ENCODE data around the gene MAP4K4.

MAP4K4 gene

DNA sequence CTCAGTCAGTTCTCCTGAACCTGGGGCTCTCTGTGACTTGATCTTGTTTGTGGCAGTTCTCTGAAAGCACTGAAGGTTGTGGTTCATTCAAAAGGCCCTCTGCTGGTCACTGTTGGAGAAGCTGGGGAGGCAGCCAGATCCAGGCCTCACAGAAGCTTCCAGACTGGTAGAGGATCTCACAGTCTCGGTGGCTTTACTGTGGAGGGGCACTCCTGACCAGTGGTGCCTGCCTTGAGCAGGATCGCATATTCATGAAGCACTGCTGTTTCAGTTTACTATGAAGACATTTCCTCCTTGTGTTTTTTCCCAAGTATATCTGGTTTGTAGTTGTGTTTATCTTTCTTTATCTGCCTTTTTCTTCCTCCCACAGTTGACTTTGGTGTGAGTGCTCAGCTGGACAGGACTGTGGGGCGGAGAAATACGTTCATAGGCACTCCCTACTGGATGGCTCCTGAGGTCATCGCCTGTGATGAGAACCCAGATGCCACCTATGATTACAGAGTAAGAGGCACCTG, 133.9 kb downstream of the MAP4K4 start:
- peaks cover 32% of the 10 kb centered on the region for H3K36me3 Mint-ChIP-seq (ENCODE audit: low read depth)
- no peaks in the 10 kb centered on the region for H3K9me3 Mint-ChIP-seq
- peak overlapping the region; percentile 38 for H3K4me3 Mint-ChIP-seq
- peaks cover 55% of the 10 kb centered on the region for H3K4me1 Mint-ChIP-seq (ENCODE audit: low read depth)
- H3K27ac Mint-ChIP-seq, result peak overlapping the region; percentile 84
- no peaks in the 10 kb centered on the region for H3K27me3 Mint-ChIP-seq (ENCODE audit: low read depth)

DNA sequence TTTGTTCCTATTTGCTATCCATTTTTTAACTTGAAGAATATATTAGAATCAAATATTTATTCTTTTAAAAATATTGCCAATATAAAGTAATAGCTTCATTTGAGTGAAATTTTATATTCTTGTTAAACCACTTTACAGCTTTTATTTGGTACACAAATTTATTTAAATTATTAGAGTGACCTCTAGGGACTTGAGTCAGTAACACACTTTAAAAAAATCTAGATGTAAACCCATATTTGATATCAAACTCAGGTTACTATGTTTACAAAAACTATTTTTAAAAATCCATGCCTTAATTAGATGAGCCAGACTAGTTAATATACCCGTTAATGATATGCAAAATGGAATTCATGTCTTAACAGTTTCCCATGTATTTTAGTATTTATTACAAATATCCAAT, 134.6 kb downstream of the MAP4K4 start:
- no peaks in the 10 kb centered on the region for H3K27me3 Mint-ChIP-seq (ENCODE audit: low read depth)
- no peaks in the 10 kb centered on the region for H3K9me3 Mint-ChIP-seq
- no peak overlapping the region for H3K27ac Mint-ChIP-seq
- H3K36me3 Mint-ChIP-seq (ENCODE audit: low read depth), result peaks cover 32% of the 10 kb centered on the region
- peaks cover 50% of the 10 kb centered on the region for H3K4me1 Mint-ChIP-seq (ENCODE audit: low read depth)
- no peak overlapping the region for H3K4me3 Mint-ChIP-seq

DNA sequence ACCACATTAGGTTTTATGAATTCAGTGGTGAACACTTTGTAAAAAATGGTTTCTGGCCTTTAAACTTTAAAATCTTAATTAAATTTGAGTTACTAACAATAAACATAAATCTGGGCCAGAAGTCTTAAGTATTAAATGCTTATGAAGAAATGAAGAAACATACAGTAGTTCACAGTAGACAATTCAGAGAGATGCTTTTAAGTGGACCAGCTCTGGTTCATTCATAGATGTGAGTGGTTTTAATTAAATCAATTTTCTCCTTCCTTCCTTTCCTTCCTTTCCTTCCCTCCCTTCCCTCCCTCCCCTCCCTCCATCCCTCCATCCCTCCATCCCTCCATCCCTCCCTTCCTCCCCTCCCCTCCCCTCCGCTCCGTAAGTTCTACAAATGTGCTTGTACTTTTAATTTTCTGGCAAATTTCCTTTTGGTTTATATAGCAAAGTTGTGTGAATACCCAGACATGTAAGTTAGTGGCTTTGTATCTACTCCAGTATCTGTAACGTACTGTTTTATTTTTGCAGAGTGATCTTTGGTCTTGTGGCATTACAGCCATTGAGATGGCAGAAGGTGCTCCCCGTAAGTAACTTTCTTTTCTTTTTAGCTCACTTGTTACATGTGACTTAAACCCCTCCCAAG, 136.5 kb downstream of the MAP4K4 start:
- Mint-ChIP-seq H3K4me1 (ENCODE audit: low read depth) (peaks cover 33% of the 10 kb centered on the region), H3K9me3 (no peaks in the 10 kb centered on the region), H3K27ac (no peak overlapping the region), H3K4me3 (no peak overlapping the region), H3K36me3 (ENCODE audit: low read depth) (peaks cover 44% of the 10 kb centered on the region), H3K27me3 (ENCODE audit: low read depth) (no peaks in the 10 kb centered on the region)

DNA sequence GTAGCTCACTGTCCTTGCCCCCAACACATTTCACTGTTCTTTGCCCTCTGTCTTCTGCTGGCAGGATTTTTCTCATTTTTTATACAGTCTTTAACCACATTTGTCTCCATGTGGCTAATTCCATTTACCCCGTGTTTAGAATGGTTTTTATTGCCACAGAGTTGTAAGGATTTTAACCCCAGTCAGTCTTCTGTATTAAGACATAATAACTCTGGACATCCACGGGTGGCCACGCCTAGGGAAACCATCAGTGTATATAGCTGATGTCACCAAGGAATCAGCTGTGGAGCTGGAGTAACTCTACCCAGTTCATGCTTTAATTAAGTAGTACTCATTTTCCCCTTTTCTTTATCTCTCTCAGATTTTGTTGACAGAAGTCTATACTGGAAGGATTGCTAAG, 139.8 kb downstream of the MAP4K4 start:
- no peak overlapping the region for H3K4me3 Mint-ChIP-seq
- H3K9me3 Mint-ChIP-seq, result no peaks in the 10 kb centered on the region
- H3K27ac Mint-ChIP-seq, result no peak overlapping the region
- H3K27me3 Mint-ChIP-seq (ENCODE audit: low read depth), result no peaks in the 10 kb centered on the region
- H3K4me1 Mint-ChIP-seq (ENCODE audit: low read depth), result peaks cover 17% of the 10 kb centered on the region
- H3K36me3 Mint-ChIP-seq (ENCODE audit: low read depth), result peaks cover 58% of the 10 kb centered on the region

DNA sequence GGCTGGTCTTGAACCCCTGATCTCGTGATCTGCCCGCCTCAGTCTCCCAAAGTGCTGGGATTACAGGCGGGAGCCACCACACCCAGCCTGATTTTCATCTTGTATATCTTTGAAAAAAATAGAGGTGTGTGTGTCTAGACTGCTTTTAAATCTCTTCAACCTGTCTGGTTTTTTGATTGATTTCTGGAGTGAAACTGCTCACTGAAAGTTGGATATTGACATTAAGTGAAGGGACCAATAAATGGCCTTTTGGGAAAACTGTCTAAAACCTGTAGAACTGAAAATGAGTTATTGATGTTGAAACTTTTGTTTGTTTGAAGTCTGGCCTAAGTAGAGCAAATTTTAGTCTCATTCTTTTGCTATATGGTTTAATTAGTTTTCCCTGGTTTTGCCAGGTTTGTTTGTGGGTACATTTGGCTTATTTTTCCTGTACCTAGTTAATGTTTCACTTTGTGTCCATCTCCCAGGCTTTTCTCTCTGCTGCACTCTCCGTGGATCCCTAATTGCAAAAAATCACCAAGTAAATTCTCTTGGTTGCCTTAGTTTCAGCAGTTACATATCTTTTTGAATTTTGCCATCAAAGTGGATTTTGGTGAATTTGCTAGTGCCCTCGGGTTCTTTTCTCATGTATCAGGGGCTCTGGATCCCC, 144.3 kb downstream of the MAP4K4 start:
- no peaks in the 10 kb centered on the region for H3K27me3 Mint-ChIP-seq (ENCODE audit: low read depth)
- H3K4me3 Mint-ChIP-seq, result no peak overlapping the region
- peaks cover 26% of the 10 kb centered on the region for H3K4me1 Mint-ChIP-seq (ENCODE audit: low read depth)
- peaks cover 67% of the 10 kb centered on the region for H3K36me3 Mint-ChIP-seq (ENCODE audit: low read depth)
- H3K9me3 Mint-ChIP-seq, result no peaks in the 10 kb centered on the region
- no peak overlapping the region for H3K27ac Mint-ChIP-seq

DNA sequence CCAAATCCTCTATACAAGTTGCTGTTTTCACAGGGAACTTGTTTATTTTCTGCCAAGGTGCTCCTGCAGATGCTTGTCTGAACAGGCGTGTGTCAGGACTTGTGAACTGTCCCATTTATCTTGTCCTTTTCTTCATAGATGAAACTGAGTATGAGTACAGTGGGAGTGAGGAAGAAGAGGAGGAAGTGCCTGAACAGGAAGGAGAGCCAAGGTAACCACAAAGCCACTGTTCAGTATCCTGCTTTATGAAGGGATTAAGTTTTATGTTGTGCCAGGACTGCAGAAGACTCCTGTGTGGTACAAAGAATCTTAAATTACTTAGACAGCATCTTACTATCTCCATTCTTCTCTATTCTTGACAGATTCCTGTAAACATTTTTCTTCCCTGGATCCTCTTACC, 145.0 kb downstream of the MAP4K4 start:
- Mint-ChIP-seq H3K4me3 (no peak overlapping the region), H3K36me3 (ENCODE audit: low read depth) (peaks cover 61% of the 10 kb centered on the region), H3K27me3 (ENCODE audit: low read depth) (no peaks in the 10 kb centered on the region), H3K9me3 (no peaks in the 10 kb centered on the region), H3K4me1 (ENCODE audit: low read depth) (peaks cover 21% of the 10 kb centered on the region), H3K27ac (no peak overlapping the region)

DNA sequence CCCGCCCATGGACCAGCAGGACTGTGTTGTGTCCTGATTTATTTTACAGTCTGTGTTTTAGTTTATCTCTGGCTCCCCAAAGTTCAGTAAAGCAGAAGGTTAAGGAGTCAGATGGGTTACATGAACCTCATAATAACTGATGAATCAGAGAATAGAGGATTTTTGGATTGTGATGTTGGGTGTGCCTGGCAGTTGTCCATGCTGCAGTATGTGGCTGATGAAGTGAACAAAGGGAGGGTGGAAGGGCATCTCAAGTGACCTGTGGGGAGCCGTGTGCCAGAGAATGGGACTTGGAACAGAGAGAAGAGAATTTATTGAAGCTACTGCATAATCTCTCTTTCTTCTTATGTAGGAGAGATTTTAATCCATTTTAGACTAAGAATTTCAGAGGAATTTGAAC, 145.5 kb downstream of the MAP4K4 start:
- no peaks in the 10 kb centered on the region for H3K9me3 Mint-ChIP-seq
- H3K36me3 Mint-ChIP-seq (ENCODE audit: low read depth), result peaks cover 56% of the 10 kb centered on the region
- H3K4me1 Mint-ChIP-seq (ENCODE audit: low read depth), result peaks cover 21% of the 10 kb centered on the region
- no peak overlapping the region for H3K4me3 Mint-ChIP-seq
- no peak overlapping the region for H3K27ac Mint-ChIP-seq
- no peaks in the 10 kb centered on the region for H3K27me3 Mint-ChIP-seq (ENCODE audit: low read depth)

DNA sequence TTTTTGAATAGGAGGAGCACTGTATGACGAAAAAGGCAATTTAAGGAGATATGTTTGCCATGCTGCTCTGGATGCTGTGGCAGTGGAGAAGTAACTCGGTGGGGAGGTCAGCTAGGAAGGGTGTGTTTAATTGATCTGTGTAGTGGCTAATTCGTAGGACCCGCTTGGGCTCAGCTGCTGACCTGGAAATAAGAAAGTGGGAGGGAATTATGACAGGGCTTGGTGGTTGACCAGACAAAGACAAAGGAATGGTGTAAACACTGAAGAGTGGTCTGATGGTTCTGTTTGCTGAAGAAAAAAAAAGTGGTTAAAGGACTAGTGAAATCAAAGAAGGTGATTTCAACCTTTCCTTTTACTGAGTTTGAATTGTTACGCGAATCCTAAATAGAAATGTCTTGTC, 146.0 kb downstream of the MAP4K4 start:
- H3K9me3 Mint-ChIP-seq, result no peaks in the 10 kb centered on the region
- no peaks in the 10 kb centered on the region for H3K27me3 Mint-ChIP-seq (ENCODE audit: low read depth)
- H3K36me3 Mint-ChIP-seq (ENCODE audit: low read depth), result peaks cover 53% of the 10 kb centered on the region
- no peak overlapping the region for H3K27ac Mint-ChIP-seq
- no peak overlapping the region for H3K4me3 Mint-ChIP-seq
- H3K4me1 Mint-ChIP-seq (ENCODE audit: low read depth), result peaks cover 21% of the 10 kb centered on the region

DNA sequence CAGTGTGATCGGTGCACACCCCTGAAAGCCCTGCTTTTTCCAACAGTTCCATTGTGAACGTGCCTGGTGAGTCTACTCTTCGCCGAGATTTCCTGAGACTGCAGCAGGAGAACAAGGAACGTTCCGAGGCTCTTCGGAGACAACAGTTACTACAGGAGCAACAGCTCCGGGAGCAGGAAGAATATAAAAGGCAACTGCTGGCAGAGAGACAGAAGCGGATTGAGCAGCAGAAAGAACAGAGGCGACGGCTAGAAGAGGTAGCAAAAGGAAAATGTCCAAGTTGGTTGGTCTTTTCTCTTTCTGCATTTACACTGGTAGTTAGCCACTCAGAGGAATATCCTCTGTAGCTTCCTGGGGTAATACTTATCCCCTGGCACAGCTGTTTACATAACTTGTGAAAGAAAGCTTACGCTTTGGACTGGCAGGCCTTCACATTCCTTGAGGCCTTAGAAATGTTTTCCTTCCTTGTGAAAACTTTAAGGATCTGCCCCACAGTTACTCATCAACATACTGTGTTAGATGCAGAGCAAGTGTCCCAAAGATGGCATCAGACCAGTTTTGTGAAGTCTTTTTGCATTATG, 146.6 kb downstream of the MAP4K4 start:
- H3K4me1 Mint-ChIP-seq (ENCODE audit: low read depth), result peaks cover 27% of the 10 kb centered on the region
- no peaks in the 10 kb centered on the region for H3K9me3 Mint-ChIP-seq
- no peak overlapping the region for H3K4me3 Mint-ChIP-seq
- H3K27me3 Mint-ChIP-seq (ENCODE audit: low read depth), result no peaks in the 10 kb centered on the region
- peaks cover 54% of the 10 kb centered on the region for H3K36me3 Mint-ChIP-seq (ENCODE audit: low read depth)
- H3K27ac Mint-ChIP-seq, result no peak overlapping the region

DNA sequence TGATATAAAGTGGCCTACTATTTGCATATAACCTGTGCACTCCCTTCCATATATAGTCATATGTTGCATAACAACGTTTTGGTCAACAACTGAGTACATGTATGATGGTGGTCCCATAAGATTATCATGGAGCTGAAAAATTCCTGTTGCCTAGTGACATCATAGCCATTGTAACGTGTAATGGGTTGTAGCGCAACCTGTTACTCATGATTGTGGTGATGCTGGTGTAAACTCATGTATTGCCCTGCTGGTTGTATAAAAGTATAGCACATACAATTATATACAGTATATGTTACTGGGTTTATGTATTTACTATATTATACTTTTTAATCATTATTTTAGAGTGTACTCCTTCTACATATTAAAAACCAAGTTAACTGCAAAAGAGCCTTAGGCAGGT, 149.5 kb downstream of the MAP4K4 start:
- Mint-ChIP-seq H3K36me3 (ENCODE audit: low read depth) (peaks cover 37% of the 10 kb centered on the region), H3K4me3 (no peak overlapping the region), H3K4me1 (ENCODE audit: low read depth) (peaks cover 20% of the 10 kb centered on the region), H3K27ac (no peak overlapping the region), H3K9me3 (no peaks in the 10 kb centered on the region), H3K27me3 (ENCODE audit: low read depth) (no peaks in the 10 kb centered on the region)

DNA sequence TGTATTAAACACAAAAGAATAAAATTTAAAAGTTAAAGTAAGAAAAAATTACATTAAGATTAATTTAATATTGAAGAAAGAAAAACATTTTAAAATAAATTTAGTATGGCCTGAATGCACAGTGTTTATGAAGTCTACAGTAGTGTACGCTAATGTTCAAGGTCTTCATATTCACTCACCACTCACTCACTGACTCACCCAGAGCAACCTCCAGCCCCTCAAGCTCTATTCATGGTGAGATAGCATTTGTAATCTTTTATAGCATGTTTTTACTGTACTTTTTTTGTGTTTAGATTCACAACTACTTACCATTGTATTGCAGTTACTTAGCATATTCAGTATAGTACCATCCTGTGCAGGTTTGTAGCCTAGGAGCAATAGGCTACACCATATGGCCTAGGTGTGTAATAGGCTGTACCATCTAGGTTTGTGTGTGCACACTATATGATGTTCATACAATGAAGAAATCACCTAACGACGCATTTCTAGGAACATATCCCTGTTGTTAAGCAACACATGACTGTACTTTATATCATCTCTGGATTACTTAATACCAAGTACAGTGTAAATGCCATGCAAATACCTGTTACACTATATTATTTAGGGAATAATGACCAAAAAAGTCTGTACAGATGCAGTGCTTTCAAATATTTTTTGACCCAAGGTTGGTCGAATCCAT, 150.3 kb downstream of the MAP4K4 start:
- peaks cover 30% of the 10 kb centered on the region for H3K36me3 Mint-ChIP-seq (ENCODE audit: low read depth)
- no peak overlapping the region for H3K27ac Mint-ChIP-seq
- H3K4me1 Mint-ChIP-seq (ENCODE audit: low read depth), result peaks cover 12% of the 10 kb centered on the region

DNA sequence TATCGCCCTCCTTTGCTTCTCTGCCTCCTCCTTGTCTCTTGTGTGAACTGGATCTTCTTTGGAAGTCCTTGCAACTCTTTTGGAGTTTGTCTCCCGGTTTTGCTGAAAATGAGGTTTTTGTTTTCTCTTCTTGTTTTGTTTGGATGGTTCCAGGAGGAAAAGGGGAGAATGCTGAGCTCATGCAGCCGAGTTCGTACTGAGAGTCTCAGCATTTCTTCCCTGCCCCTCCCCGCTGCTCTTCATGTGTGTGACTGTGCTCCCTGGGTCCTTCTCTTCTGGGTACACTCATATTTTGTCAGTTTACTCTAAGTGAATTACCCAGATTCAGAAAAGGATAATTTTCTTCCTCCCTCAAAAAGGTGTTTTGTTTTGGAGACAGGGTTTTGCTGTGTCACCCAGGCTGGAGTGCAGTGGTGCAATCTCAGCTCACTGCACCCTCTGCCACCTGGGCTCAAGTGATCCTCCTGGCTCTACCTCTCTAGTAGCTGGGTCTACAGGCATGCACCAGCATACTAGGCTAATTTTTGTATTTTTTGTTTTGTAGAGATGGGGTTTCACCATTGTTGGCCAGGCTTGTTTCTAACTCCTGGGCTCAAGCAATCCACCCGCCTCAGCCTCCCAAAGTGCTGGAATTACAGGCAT, 151.4 kb downstream of the MAP4K4 start:
- peak overlapping the region; percentile 4 for H3K27ac Mint-ChIP-seq
- H3K36me3 Mint-ChIP-seq (ENCODE audit: low read depth), result peaks cover 23% of the 10 kb centered on the region
- H3K9me3 Mint-ChIP-seq, result no peaks in the 10 kb centered on the region
- H3K4me3 Mint-ChIP-seq, result no peak overlapping the region
- peaks cover 5% of the 10 kb centered on the region for H3K4me1 Mint-ChIP-seq (ENCODE audit: low read depth)
- no peaks in the 10 kb centered on the region for H3K27me3 Mint-ChIP-seq (ENCODE audit: low read depth)

More for the DNA sequence above, 150.3 kb downstream of the MAP4K4 start:
- H3K4me3 Mint-ChIP-seq, result no peak overlapping the region
- no peaks in the 10 kb centered on the region for H3K9me3 Mint-ChIP-seq
- no peaks in the 10 kb centered on the region for H3K27me3 Mint-ChIP-seq (ENCODE audit: low read depth)

DNA sequence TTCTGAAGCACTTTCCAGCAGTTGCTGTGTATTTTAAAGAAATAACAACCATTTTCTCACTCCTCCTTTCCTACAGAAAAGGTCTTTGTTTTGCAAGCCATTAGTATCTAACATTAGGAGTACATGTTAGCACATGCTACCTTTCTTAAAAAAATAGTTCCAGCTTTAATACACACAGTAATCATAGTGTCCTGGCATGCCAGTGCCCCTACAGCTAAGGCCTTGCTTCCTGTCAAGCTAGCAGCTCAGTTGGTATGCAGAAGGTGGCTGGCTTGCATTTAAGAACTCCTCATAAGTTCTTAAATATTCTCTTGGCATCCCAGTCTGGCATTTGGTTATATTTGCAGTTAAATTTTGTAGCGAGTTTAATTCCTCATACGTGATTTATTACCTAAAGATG, 152.9 kb downstream of the MAP4K4 start:
- H3K27me3 Mint-ChIP-seq (ENCODE audit: low read depth), result no peaks in the 10 kb centered on the region
- peaks cover 5% of the 10 kb centered on the region for H3K4me1 Mint-ChIP-seq (ENCODE audit: low read depth)
- no peak overlapping the region for H3K27ac Mint-ChIP-seq
- peaks cover 22% of the 10 kb centered on the region for H3K36me3 Mint-ChIP-seq (ENCODE audit: low read depth)
- H3K4me3 Mint-ChIP-seq, result no peak overlapping the region
- no peaks in the 10 kb centered on the region for H3K9me3 Mint-ChIP-seq

DNA sequence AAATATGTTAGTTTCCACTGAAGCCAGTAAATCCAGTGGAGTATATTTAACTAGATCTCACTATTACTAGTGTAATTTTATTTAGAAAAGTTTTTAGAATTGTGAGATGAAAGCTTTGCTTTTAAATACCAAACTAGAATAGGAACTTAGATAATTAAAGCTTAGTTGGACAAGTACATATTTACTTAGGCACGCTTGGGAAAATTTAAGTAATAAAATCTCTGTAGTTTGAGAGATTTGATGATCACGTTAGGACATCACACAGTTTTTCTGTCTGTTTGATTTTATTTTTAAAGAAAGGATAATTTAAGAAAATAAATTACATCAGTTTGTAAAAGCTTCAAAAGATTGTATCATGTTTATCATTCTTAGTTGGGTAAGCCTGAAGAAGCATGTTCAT, 153.5 kb downstream of the MAP4K4 start:
- Mint-ChIP-seq H3K4me3 (no peak overlapping the region), H3K27ac (no peak overlapping the region), H3K27me3 (ENCODE audit: low read depth) (no peaks in the 10 kb centered on the region), H3K36me3 (ENCODE audit: low read depth) (peaks cover 24% of the 10 kb centered on the region), H3K9me3 (no peaks in the 10 kb centered on the region), H3K4me1 (ENCODE audit: low read depth) (peaks cover 9% of the 10 kb centered on the region)

Data from T-helper 1 cell treated with Interleukin-12 subunit alpha and Interleukin-12 subunit beta and Interleukin-4 antibody, amounts not matched to agents 30 μg/mL and 1 μg/mL, for 36 hours (primary cell).